ENCODE measurements around the gene TRPC5OS.

The TRPC5OS gene

DNA sequence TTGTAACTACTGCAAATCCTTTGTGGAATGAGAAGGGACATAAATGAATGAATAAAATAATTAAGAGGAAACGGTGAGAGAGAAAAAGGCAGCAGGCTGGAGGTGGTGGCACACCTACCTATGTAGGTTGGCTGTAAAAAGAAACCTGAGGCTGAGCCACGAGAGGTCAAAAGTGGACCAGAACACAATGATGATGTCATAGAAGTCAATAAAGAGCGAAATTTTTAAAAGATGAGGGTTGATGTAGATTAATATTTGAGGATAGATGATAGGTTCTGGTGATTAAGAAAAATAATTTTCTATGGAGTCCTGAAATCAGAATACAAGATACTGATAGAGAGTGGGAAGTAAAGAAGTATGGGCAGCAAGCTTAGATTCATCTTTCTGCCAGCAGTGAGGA is 1.7 kb downstream of the TRPC5OS start:
- H3K4me1 ChIP-seq (ENCODE audit: insufficient read depth, low read length), result peaks cover 4% of the 10 kb centered on the region; the same call in 1 of the 2 replicates
- ATAC-seq (ENCODE audit: insufficient read depth, low read depth) (no peak), DNase-seq (no peak)
- no peaks in the 10 kb centered on the region for H4K20me1 ChIP-seq (ENCODE audit: insufficient read depth, low read length)
- H3K79me2 ChIP-seq (ENCODE audit: insufficient read depth, low read length), result no peaks in the 10 kb centered on the region
- no peak overlapping the region for H3K4me3 ChIP-seq (ENCODE audit: low read depth in 1 of 2, low read length in 2 of 2)
- no peaks in the 10 kb centered on the region for H3K27me3 ChIP-seq (ENCODE audit: insufficient read depth, low read length, poor library complexity)
- H3K27ac ChIP-seq (ENCODE audit: low read length), result no peak overlapping the region
- TF ChIP-seq, protein P1, sequence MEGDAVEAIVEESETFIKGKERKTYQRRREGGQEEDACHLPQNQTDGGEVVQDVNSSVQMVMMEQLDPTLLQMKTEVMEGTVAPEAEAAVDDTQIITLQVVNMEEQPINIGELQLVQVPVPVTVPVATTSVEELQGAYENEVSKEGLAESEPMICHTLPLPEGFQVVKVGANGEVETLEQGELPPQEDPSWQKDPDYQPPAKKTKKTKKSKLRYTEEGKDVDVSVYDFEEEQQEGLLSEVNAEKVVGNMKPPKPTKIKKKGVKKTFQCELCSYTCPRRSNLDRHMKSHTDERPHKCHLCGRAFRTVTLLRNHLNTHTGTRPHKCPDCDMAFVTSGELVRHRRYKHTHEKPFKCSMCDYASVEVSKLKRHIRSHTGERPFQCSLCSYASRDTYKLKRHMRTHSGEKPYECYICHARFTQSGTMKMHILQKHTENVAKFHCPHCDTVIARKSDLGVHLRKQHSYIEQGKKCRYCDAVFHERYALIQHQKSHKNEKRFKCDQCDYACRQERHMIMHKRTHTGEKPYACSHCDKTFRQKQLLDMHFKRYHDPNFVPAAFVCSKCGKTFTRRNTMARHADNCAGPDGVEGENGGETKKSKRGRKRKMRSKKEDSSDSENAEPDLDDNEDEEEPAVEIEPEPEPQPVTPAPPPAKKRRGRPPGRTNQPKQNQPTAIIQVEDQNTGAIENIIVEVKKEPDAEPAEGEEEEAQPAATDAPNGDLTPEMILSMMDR (IDR thresholded peaks at IDR 0.05; ENCODE audit: borderline replicate concordance, extremely low read depth, low read length, poor library complexity, severe bottlenecking), result no peak
- no peak for TF ChIP-seq EZH2 (IDR thresholded peaks at IDR 0.05; ENCODE audit: borderline replicate concordance, low read depth, low read length, severe bottlenecking)
- no peaks in the 10 kb centered on the region for H3K36me3 ChIP-seq (ENCODE audit: insufficient read depth, low read length)
- H2AFZ ChIP-seq (ENCODE audit: low read depth, low read length), result no peak overlapping the region
- H3K9me3 ChIP-seq (ENCODE audit: insufficient read depth, low read length, severe bottlenecking), result no peaks in the 10 kb centered on the region
- H3K4me2 ChIP-seq (ENCODE audit: insufficient read depth, low read length), result no peak overlapping the region
- H3K9ac ChIP-seq (ENCODE audit: low read depth, low read length), result no peak overlapping the region

DNA sequence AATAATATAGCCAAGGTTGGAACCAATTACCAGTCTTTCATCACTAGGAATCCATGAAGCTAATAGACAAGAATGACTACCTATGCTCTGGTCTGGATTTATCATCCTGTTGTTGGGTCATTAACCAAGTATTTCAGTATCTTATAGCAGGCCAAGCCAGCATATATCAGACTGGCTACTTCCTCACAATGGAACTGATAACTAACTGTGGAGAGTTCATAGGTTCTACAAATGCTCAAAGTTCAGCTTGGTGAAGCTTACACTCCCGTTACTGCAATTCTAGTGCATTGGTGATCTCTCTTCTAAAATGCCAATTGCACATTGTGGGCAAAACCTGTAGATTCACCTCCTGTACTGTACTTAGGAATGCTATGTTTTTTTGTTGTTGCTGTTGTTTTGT is 4.8 kb downstream of the TRPC5OS start:
- no peaks in the 10 kb centered on the region for H3K79me2 ChIP-seq (ENCODE audit: insufficient read depth, low read length)
- H3K9me3 ChIP-seq (ENCODE audit: insufficient read depth, low read length, severe bottlenecking), result no peaks in the 10 kb centered on the region
- no peak overlapping the region for H3K9ac ChIP-seq (ENCODE audit: low read depth, low read length)
- ATAC-seq (ENCODE audit: insufficient read depth, low read depth) (no peak), DNase-seq (no peak)
- no peaks in the 10 kb centered on the region for H4K20me1 ChIP-seq (ENCODE audit: insufficient read depth, low read length)
- H3K36me3 ChIP-seq (ENCODE audit: insufficient read depth, low read length), result no peaks in the 10 kb centered on the region
- no peak overlapping the region for H3K4me2 ChIP-seq (ENCODE audit: insufficient read depth, low read length)
- no peaks in the 10 kb centered on the region for H3K27me3 ChIP-seq (ENCODE audit: insufficient read depth, low read length, poor library complexity)
- H3K4me3 ChIP-seq (ENCODE audit: low read depth in 1 of 2, low read length in 2 of 2), result no peak overlapping the region
- H3K27ac ChIP-seq (ENCODE audit: low read length), result no peak overlapping the region
- H3K4me1 ChIP-seq (ENCODE audit: insufficient read depth, low read length), result peaks cover 4% of the 10 kb centered on the region; the same call in 1 of the 2 replicates
- TF ChIP-seq EZH2 (IDR thresholded peaks at IDR 0.05; ENCODE audit: borderline replicate concordance, low read depth, low read length, severe bottlenecking), result no peak
- TF ChIP-seq, protein P1 (IDR thresholded peaks at IDR 0.05; ENCODE audit: borderline replicate concordance, extremely low read depth, low read length, poor library complexity, severe bottlenecking), result no peak
- no peak overlapping the region for H2AFZ ChIP-seq (ENCODE audit: low read depth, low read length)

DNA sequence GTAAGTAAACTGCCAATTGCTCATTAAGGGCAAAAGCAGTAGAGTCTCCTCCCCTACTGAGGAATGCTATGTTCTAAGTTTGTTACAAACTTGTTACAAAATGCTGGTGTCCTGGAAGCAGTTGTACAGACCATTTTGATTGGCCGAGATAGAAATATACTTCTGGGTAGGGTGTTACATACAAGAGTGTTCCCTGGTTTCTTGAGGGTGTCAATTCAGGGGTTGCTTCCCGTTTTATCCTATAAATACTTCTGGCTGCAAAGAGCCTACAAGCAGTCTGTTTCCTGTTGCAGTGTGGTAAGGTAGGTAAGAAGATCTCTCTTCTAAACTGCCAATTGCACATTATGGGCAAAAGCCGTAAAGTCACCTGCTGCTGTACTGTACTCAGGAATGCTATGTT is 5.7 kb downstream of the TRPC5OS start:
- no peak overlapping the region for H3K9ac ChIP-seq (ENCODE audit: low read depth, low read length)
- H3K27ac ChIP-seq (ENCODE audit: low read length), result no peak overlapping the region
- no peaks in the 10 kb centered on the region for H3K27me3 ChIP-seq (ENCODE audit: insufficient read depth, low read length, poor library complexity)
- ATAC-seq (ENCODE audit: insufficient read depth, low read depth) (peak; percentile 44; the same call in 2 of the 3 replicates), DNase-seq (no peak)
- H3K4me3 ChIP-seq (ENCODE audit: low read depth in 1 of 2, low read length in 2 of 2), result no peak overlapping the region
- no peaks in the 10 kb centered on the region for H3K9me3 ChIP-seq (ENCODE audit: insufficient read depth, low read length, severe bottlenecking)
- no peaks in the 10 kb centered on the region for H3K36me3 ChIP-seq (ENCODE audit: insufficient read depth, low read length)
- no peaks in the 10 kb centered on the region for H3K79me2 ChIP-seq (ENCODE audit: insufficient read depth, low read length)
- H3K4me2 ChIP-seq (ENCODE audit: insufficient read depth, low read length), result no peak overlapping the region
- H3K4me1 ChIP-seq (ENCODE audit: insufficient read depth, low read length), result peaks cover 4% of the 10 kb centered on the region; the same call in 1 of the 2 replicates
- H4K20me1 ChIP-seq (ENCODE audit: insufficient read depth, low read length), result no peaks in the 10 kb centered on the region
- no peak overlapping the region for H2AFZ ChIP-seq (ENCODE audit: low read depth, low read length)
- no peak for TF ChIP-seq EZH2 (IDR thresholded peaks at IDR 0.05; ENCODE audit: borderline replicate concordance, low read depth, low read length, severe bottlenecking)
- TF ChIP-seq, protein P1 (IDR thresholded peaks at IDR 0.05; ENCODE audit: borderline replicate concordance, extremely low read depth, low read length, poor library complexity, severe bottlenecking), result no peak

DNA sequence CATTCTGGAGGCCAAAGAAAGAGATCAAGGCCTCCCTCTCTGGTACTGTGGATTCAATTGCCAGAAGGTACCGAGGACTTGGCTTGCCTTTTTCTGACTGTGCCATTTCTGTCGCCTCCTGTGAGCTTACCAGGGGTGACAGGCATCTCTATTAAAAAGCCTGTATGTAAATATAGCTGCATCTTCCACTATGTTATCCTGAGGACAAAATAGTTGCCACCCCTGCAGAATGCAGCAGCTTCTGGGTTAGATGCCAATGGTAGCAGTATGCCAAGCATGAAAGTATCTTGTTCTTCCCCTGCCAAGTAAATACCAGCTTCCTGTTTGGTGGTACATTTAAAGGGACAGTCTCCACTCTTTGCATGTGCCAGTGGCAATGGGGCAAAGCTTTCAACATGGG is 10.7 kb downstream of the TRPC5OS start:
- H3K9me3 ChIP-seq (ENCODE audit: insufficient read depth, low read length, severe bottlenecking), result no peaks in the 10 kb centered on the region
- H3K36me3 ChIP-seq (ENCODE audit: insufficient read depth, low read length), result no peaks in the 10 kb centered on the region
- no peak overlapping the region for H3K27ac ChIP-seq (ENCODE audit: low read length)
- no peak overlapping the region for H3K4me3 ChIP-seq (ENCODE audit: low read depth in 1 of 2, low read length in 2 of 2)
- peaks cover 4% of the 10 kb centered on the region; the same call in 1 of the 2 replicates for H3K4me1 ChIP-seq (ENCODE audit: insufficient read depth, low read length)
- no peak overlapping the region for H3K4me2 ChIP-seq (ENCODE audit: insufficient read depth, low read length)
- H3K27me3 ChIP-seq (ENCODE audit: insufficient read depth, low read length, poor library complexity), result no peaks in the 10 kb centered on the region
- H4K20me1 ChIP-seq (ENCODE audit: insufficient read depth, low read length), result no peaks in the 10 kb centered on the region
- no peak for TF ChIP-seq EZH2 (IDR thresholded peaks at IDR 0.05; ENCODE audit: borderline replicate concordance, low read depth, low read length, severe bottlenecking)
- TF ChIP-seq, protein P1 (IDR thresholded peaks at IDR 0.05; ENCODE audit: borderline replicate concordance, extremely low read depth, low read length, poor library complexity, severe bottlenecking), result no peak
- H3K9ac ChIP-seq (ENCODE audit: low read depth, low read length), result no peak overlapping the region
- H3K79me2 ChIP-seq (ENCODE audit: insufficient read depth, low read length), result no peaks in the 10 kb centered on the region
- ATAC-seq (ENCODE audit: insufficient read depth, low read depth), result no peak
- H2AFZ ChIP-seq (ENCODE audit: low read depth, low read length), result no peak overlapping the region
- no peak for DNase-seq

Data from DND-41 (cell line).